H1 (cell line): ENCODE data around the gene SKIL. TPM values are rescaled to one million over a fixed set of nuclear protein-coding genes. Genes with fewer than 3 reads are reported as not detected.

Experiments used
- ASH2L ChIP-seq: fragments of 200-600, 300-600 bp; sonication (generic); IDR thresholded peaks from one replicate; pipeline ENCODE4 v1.7.1; 2017; ENCODE audit warnings: low read length
- ATF2 ChIP-seq: IDR thresholded peaks from 2 replicates; pipeline ENCODE4 v1.6.1; 2012; ENCODE audit warnings: low read length, inconsistent platforms
- CHD2 ChIP-seq: IDR thresholded peaks from 2 replicates; pipeline ENCODE4 v1.6.1; 2012; ENCODE audit warnings: low read length, improper control_type of control experiment
- FOSL1 ChIP-seq: IDR thresholded peaks from 2 replicates; pipeline ENCODE4 v1.6.1; 2011; ENCODE audit warnings: mild to moderate bottlenecking, low read depth, low read length, moderate library complexity; ENCODE audit not compliant: insufficient read depth
- GTF2F1 ChIP-seq: IDR thresholded peaks from 2 replicates; pipeline ENCODE4 v1.6.1; 2012; ENCODE audit warnings: low read depth, low read length, improper control_type of control experiment, borderline replicate concordance
- JUN ChIP-seq: IDR thresholded peaks from 2 replicates; pipeline ENCODE4 v1.6.1; 2011; ENCODE audit warnings: low read depth, mild to moderate bottlenecking, improper control_type of control experiment, low read length
- RXRA ChIP-seq: IDR thresholded peaks from 2 replicates; pipeline ENCODE4 v1.6.1; 2011; ENCODE audit warnings: low read depth, mild to moderate bottlenecking, low read length, moderate library complexity; ENCODE audit not compliant: insufficient read depth
- SRF ChIP-seq: IDR thresholded peaks from 2 replicates; pipeline ENCODE4 v1.6.1; 2011; ENCODE audit warnings: mild to moderate bottlenecking, low read depth, low read length, moderate library complexity
- SUZ12 ChIP-seq: fragments of 200-600 bp; sonication (generic); IDR thresholded peaks from 2 replicates; pipeline ENCODE4 v1.6.1; 2012; ENCODE audit warnings: mild to moderate bottlenecking, inconsistent platforms, low read length, moderate library complexity, mixed read lengths
- ZNF274 ChIP-seq: IDR thresholded peaks from 2 replicates; pipeline ENCODE4 v1.7.0; 2012; ENCODE audit warnings: low read length, borderline replicate concordance; ENCODE audit errors: extremely low read depth
- polyA plus RNA-seq, 7 experiments: library from polyadenylated mRNA; depleted of rRNA in 3 of 7; stranded (reverse) in 5 of 7; unstranded in 2 of 7; fragments of >200 nt in 5 of 7; fragments of 200-250 nt in 2 of 7; gene quantifications; 1 replicate in 5 of 7; 2 replicates in 1 of 7; 4 replicates in 1 of 7; pipeline versions ENCODE4 v1.2.1 to v1.2.3, GENCODE V29; 2011 to 2013; ENCODE audit warnings: missing spikeins in 2 of 7, mixed read lengths in 2 of 7
- total RNA-seq: library from RNA; stranded (reverse); fragmentation: NEBNext Ultra II Directional; extraction: Animal tissue kit (Norgen Biotek cat#: 25700); gene quantifications from 2 replicates; pipeline ENCODE4 v1.2.1, GENCODE V29; 2021
- TF ChIP-seq, protein P1 (sequence below): fragments of 300-600 bp; sonication (generic); IDR thresholded peaks from 2 replicates; pipeline ENCODE4 v1.7.1; 2012; ENCODE audit warnings: low read length, moderate library complexity, mild to moderate bottlenecking, inconsistent platforms; ENCODE audit not compliant: insufficient replicate concordance

SKIL gene
- total and polyA plus RNA-seq, 2 of the 8 experiments (the other 6 are each of a cell fraction or from before 2014, with no cell fraction given) = 13.2 to 277 TPM

GRCh38 chr3:170397685-170398084 is 40.2 kb downstream of the SKIL start (continued):
- TF ChIP-seq, protein P1, sequence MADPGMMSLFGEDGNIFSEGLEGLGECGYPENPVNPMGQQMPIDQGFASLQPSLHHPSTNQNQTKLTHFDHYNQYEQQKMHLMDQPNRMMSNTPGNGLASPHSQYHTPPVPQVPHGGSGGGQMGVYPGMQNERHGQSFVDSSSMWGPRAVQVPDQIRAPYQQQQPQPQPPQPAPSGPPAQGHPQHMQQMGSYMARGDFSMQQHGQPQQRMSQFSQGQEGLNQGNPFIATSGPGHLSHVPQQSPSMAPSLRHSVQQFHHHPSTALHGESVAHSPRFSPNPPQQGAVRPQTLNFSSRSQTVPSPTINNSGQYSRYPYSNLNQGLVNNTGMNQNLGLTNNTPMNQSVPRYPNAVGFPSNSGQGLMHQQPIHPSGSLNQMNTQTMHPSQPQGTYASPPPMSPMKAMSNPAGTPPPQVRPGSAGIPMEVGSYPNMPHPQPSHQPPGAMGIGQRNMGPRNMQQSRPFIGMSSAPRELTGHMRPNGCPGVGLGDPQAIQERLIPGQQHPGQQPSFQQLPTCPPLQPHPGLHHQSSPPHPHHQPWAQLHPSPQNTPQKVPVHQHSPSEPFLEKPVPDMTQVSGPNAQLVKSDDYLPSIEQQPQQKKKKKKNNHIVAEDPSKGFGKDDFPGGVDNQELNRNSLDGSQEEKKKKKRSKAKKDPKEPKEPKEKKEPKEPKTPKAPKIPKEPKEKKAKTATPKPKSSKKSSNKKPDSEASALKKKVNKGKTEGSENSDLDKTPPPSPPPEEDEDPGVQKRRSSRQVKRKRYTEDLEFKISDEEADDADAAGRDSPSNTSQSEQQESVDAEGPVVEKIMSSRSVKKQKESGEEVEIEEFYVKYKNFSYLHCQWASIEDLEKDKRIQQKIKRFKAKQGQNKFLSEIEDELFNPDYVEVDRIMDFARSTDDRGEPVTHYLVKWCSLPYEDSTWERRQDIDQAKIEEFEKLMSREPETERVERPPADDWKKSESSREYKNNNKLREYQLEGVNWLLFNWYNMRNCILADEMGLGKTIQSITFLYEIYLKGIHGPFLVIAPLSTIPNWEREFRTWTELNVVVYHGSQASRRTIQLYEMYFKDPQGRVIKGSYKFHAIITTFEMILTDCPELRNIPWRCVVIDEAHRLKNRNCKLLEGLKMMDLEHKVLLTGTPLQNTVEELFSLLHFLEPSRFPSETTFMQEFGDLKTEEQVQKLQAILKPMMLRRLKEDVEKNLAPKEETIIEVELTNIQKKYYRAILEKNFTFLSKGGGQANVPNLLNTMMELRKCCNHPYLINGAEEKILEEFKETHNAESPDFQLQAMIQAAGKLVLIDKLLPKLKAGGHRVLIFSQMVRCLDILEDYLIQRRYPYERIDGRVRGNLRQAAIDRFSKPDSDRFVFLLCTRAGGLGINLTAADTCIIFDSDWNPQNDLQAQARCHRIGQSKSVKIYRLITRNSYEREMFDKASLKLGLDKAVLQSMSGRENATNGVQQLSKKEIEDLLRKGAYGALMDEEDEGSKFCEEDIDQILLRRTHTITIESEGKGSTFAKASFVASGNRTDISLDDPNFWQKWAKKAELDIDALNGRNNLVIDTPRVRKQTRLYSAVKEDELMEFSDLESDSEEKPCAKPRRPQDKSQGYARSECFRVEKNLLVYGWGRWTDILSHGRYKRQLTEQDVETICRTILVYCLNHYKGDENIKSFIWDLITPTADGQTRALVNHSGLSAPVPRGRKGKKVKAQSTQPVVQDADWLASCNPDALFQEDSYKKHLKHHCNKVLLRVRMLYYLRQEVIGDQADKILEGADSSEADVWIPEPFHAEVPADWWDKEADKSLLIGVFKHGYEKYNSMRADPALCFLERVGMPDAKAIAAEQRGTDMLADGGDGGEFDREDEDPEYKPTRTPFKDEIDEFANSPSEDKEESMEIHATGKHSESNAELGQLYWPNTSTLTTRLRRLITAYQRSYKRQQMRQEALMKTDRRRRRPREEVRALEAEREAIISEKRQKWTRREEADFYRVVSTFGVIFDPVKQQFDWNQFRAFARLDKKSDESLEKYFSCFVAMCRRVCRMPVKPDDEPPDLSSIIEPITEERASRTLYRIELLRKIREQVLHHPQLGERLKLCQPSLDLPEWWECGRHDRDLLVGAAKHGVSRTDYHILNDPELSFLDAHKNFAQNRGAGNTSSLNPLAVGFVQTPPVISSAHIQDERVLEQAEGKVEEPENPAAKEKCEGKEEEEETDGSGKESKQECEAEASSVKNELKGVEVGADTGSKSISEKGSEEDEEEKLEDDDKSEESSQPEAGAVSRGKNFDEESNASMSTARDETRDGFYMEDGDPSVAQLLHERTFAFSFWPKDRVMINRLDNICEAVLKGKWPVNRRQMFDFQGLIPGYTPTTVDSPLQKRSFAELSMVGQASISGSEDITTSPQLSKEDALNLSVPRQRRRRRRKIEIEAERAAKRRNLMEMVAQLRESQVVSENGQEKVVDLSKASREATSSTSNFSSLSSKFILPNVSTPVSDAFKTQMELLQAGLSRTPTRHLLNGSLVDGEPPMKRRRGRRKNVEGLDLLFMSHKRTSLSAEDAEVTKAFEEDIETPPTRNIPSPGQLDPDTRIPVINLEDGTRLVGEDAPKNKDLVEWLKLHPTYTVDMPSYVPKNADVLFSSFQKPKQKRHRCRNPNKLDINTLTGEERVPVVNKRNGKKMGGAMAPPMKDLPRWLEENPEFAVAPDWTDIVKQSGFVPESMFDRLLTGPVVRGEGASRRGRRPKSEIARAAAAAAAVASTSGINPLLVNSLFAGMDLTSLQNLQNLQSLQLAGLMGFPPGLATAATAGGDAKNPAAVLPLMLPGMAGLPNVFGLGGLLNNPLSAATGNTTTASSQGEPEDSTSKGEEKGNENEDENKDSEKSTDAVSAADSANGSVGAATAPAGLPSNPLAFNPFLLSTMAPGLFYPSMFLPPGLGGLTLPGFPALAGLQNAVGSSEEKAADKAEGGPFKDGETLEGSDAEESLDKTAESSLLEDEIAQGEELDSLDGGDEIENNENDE = no peak
- TF ChIP-seq ASH2L = no peak
- TF ChIP-seq JUN = no peak
- TF ChIP-seq CHD2 = no peak
- TF ChIP-seq SUZ12 = no peak
- no peak for TF ChIP-seq RXRA
- no peak for TF ChIP-seq GTF2F1
- TF ChIP-seq ZNF274 = no peak
- no peak for TF ChIP-seq SRF
- TF ChIP-seq FOSL1 = no peak
- TF ChIP-seq ATF2 = no peak
